Stimulated activated CD4-positive, alpha-beta T cell treated with anti-CD3 and anti-CD28 coated beads, Interleukin-12 subunit alpha, Interleukin-12 subunit beta, amount 100 ng/mL, for 24 hours (primary cell): ENCODE data around the gene DNAJC11.

Experiments
- DNase-seq, 2 experiments: peaks; one replicate each; pipeline ENCODE4 v3.0.0-alpha.2; 2020; ENCODE audit warnings: low read depth in 2 of 2

DNAJC11 gene

GRCh38 chr1:6624710-6625583 is 76.7 kb downstream of the DNAJC11 start, which contains the start of gene THAP3:
Gene THAP3 (plus strand): TSS chr1:6624868. CDS start chr1:6625219, 351 bp downstream.
- DNase-seq, result peak; percentile 79 to 85

- DNase-seq, result no peak
Observed at GRCh38 chr1:6623269-6623965, 78.2 kb downstream of the DNAJC11 start.

GRCh38 chr1:6622396-6623152 is 79.0 kb downstream of the DNAJC11 start:
- no peak for DNase-seq

GRCh38 chr1:6621429-6622391 is 79.9 kb downstream of the DNAJC11 start:
- DNase-seq, result no peak

- no peak for DNase-seq
Observed at GRCh38 chr1:6619045-6619444, 82.6 kb downstream of the DNAJC11 start.

- no peak for DNase-seq
Observed at GRCh38 chr1:6614929-6615785, 86.5 kb downstream of the DNAJC11 start.

GRCh38 chr1:6614019-6614928 is 87.3 kb downstream of the DNAJC11 start:
- DNase-seq, result peak in 1 of 2 experiments; percentile 40

- DNase-seq, result peak; percentile 99 to 100
Observed at GRCh38 chr1:6613361-6614018, 88.1 kb downstream of the DNAJC11 start, which contains the start of gene PHF13. Gene PHF13 (plus strand): TSS chr1:6613731. CDS start chr1:6614067, 336 bp downstream.

- DNase-seq, result no peak
Observed at GRCh38 chr1:6612641-6613360, 88.8 kb downstream of the DNAJC11 start.

- DNase-seq, result no peak
Observed at GRCh38 chr1:6603915-6604558, 97.6 kb downstream of the DNAJC11 start.

GRCh38 chr1:6603238-6603914 is 98.2 kb downstream of the DNAJC11 start:
- DNase-seq, result peak in 1 of 2 experiments; percentile 44

GRCh38 chr1:6602669-6603237 is 98.9 kb downstream of the DNAJC11 start, which contains the start of gene KLHL21:
Gene KLHL21 (minus strand): TSS chr1:6602869. CDS start chr1:6602817, 52 bp downstream.
- DNase-seq, result peak; percentile 71 to 81

- no peak for DNase-seq
Observed at GRCh38 chr1:6601923-6602668, 99.5 kb downstream of the DNAJC11 start.

GRCh38 chr1:6601049-6601922 is 100.3 kb downstream of the DNAJC11 start:
- DNase-seq, result peak; percentile 75 to 79
